Measurements from ENCODE around the gene SLC25A5.
A peak's percentile ranks its signal among the peaks of the same experiment; 100 is the strongest.
"Not testable (repeated sequence)": the region's sequence is repeated elsewhere in the genome, so short reads cannot be mapped to it uniquely, and the experiment has no call there.

SLC25A5 gene

DNA sequence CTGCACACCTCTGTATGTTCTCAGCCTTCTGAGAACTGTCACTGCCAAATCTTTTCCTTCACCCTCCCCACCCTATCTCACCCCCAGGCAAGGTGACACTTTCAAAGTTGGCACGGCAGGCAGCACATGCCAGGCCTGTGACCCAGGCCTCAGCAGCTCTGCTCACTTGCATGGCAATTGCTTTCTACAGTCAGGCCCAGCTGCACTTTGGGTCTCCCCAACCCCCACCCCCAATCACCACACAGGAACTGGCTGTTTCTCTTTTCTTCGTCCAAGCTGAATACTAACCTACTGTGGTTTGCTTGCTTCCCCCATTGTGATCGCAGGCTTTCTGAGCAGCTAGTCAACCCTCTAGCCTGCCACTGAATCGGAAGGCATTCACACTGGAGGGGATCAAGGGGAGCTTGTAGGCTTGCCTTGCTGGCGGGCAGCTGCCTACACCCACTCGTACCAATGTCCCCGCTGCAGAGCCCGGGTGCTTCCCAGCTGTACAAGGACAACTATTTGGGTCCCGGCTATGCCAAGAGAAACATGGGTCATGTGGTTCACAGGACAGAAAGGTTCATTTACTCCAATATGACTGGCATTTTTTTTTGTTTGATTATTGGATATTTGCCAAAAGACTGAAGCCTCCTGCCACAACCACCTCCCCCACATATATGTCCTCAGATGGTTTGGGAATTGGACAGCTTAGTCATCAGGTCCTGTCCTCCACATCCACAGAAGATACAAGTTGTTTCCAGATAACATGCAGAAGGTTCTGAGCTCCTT, 41.0 kb upstream of the SLC25A5 start:
- CTCF ChIA-PET: interaction anchor here (0.6 to 2.5 kb wide), 6 partner anchors 9 to 179 kb away, joined by 3 to 9 read pairs (median 3); partner anchors contain the start of gene SLC25A5
- no peaks in the 10 kb centered on the region for H3K27me3 ChIP-seq (replicated peaks in 2 of 5; ENCODE audit: control insufficient read depth in 4 of 5, insufficient read depth in 5 of 5, low read length in 4 of 5)
- POLR2A ChIA-PET: interaction anchor here (0.6 kb wide), 1 partner anchor 34 kb away, joined by 3 read pairs; no protein-coding TSS in a partner anchor
- peak overlapping the region in 1 of 2 experiments; percentile 55 for H3K27ac ChIP-seq (ENCODE audit: insufficient read depth in 1 of 2, low read depth in 1 of 2, low read length in 2 of 2, poor library complexity in 1 of 2, severe bottlenecking in 2 of 2)
- H3K36me3 ChIP-seq (ENCODE audit: control insufficient read depth in 4 of 4, insufficient read depth in 4 of 4, low read length in 3 of 4): no peaks in the 10 kb centered on the region
- peak overlapping the region in 3 of 7 experiments; percentile 23 to 55 (median 33) for H3K4me3 ChIP-seq (ENCODE audit: control insufficient read depth in 1 of 7, extremely low read depth in 1 of 7, insufficient read depth in 4 of 7, low read depth in 2 of 7, low read length in 6 of 7)
- WGBS (ENCODE audit: insufficient coverage): 38% methylated on average over 4 of the region's 9 CpGs
- DNase-seq: peak; percentile 50 to 88 (median 86)
- no peaks in the 10 kb centered on the region for H3K9me3 ChIP-seq (ENCODE audit: control extremely low read depth in 1 of 5, control insufficient read depth in 4 of 5, insufficient read depth in 2 of 5, low read depth in 1 of 5, low read length in 4 of 5)
- H3K4me1 ChIP-seq (ENCODE audit: control extremely low read depth in 1 of 4, control insufficient read depth in 4 of 4, insufficient read depth in 4 of 4, low read length in 3 of 4): peaks cover 0 to 34% (median 28%) of the 10 kb centered on the region in 4 experiments

DNA sequence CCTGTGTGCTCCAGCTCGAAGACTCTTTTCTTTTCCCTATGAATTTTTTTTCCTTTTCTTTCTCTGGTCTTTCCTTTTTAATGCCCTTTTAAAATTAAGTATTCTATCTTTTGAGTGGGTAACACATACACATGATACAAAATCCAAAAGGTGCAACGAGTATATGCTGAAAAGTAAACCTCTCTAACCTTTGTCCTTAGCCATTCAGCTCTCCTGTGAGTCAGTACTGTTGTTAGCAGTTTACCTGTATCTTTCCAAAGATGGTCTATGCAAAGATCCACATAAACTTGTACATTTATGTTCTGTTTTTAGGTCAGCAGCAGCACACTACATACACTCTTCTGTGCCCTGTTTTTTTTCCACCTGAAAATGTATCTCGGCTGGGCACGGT, 40.5 kb upstream of the SLC25A5 start:
- Histone ChIP-seq H3K4me1 (ENCODE audit: control extremely low read depth in 1 of 4, control insufficient read depth in 4 of 4, insufficient read depth in 4 of 4, low read length in 3 of 4) (peaks cover 0 to 34% (median 28%) of the 10 kb centered on the region in 4 experiments), H3K4me3 (ENCODE audit: control insufficient read depth in 1 of 7, extremely low read depth in 1 of 7, insufficient read depth in 4 of 7, low read depth in 2 of 7, low read length in 6 of 7) (no peak overlapping the region), H3K27ac (ENCODE audit: insufficient read depth in 1 of 2, low read depth in 1 of 2, low read length in 2 of 2, poor library complexity in 1 of 2, severe bottlenecking in 2 of 2) (no peak overlapping the region), H3K9me3 (ENCODE audit: control extremely low read depth in 1 of 5, control insufficient read depth in 4 of 5, insufficient read depth in 2 of 5, low read depth in 1 of 5, low read length in 4 of 5) (no peaks in the 10 kb centered on the region), H3K27me3 (replicated peaks in 2 of 5; ENCODE audit: control insufficient read depth in 4 of 5, insufficient read depth in 5 of 5, low read length in 4 of 5) (no peaks in the 10 kb centered on the region), H3K36me3 (ENCODE audit: control insufficient read depth in 4 of 4, insufficient read depth in 4 of 4, low read length in 3 of 4) (no peaks in the 10 kb centered on the region)
- 33% methylated on average over 1 of the region's 4 CpGs for WGBS (ENCODE audit: insufficient coverage)
- POLR2A ChIA-PET: no interaction called here
- CTCF ChIA-PET: interaction anchor here (0.9 to 2.5 kb wide), 4 partner anchors 9 to 55 kb away, joined by 3 to 9 read pairs (median 4); partner anchors contain the start of gene SLC25A5
- DNase-seq: peak in 1 of 3 donors; percentile 2

DNA sequence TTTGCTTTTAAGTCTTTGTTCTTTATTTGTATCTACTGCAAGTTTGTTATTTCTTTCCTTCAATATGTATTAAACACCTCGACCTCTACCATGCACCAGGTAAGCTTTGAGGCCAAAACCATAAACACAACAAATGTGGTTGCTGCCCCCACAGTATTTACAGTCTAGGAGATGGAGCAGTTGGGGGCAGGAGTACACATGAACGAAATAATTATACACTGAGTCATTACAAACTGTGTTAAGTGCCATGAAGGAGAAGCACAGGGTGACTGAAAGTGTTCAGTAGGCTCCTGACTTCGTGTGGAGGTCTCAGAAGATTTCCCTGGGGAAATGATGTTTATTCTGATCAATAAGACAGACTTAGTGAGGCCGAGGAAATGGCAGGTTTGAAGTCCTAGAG, 38.8 kb upstream of the SLC25A5 start:
- ChIA-PET POLR2A (no interaction called here), CTCF (interaction anchor here (2.9 kb wide), 1 partner anchor 40 kb away, joined by 6 read pairs; no protein-coding TSS in a partner anchor)
- no peak overlapping the region for H3K4me3 ChIP-seq (ENCODE audit: control insufficient read depth in 1 of 7, extremely low read depth in 1 of 7, insufficient read depth in 4 of 7, low read depth in 2 of 7, low read length in 6 of 7)
- H3K9me3 ChIP-seq (ENCODE audit: control extremely low read depth in 1 of 5, control insufficient read depth in 4 of 5, insufficient read depth in 2 of 5, low read depth in 1 of 5, low read length in 4 of 5): no peaks in the 10 kb centered on the region
- peaks cover 0 to 34% (median 28%) of the 10 kb centered on the region in 4 experiments for H3K4me1 ChIP-seq (ENCODE audit: control extremely low read depth in 1 of 4, control insufficient read depth in 4 of 4, insufficient read depth in 4 of 4, low read length in 3 of 4)
- 45% methylated on average over 2 of the region's 4 CpGs for whole genome bisulfite sequencing (ENCODE audit: insufficient coverage)
- DNase-seq: no peak
- H3K36me3 ChIP-seq (ENCODE audit: control insufficient read depth in 4 of 4, insufficient read depth in 4 of 4, low read length in 3 of 4): no peaks in the 10 kb centered on the region
- H3K27ac ChIP-seq (ENCODE audit: insufficient read depth in 1 of 2, low read depth in 1 of 2, low read length in 2 of 2, poor library complexity in 1 of 2, severe bottlenecking in 2 of 2): no peak overlapping the region
- H3K27me3 ChIP-seq (replicated peaks in 2 of 5; ENCODE audit: control insufficient read depth in 4 of 5, insufficient read depth in 5 of 5, low read length in 4 of 5): no peaks in the 10 kb centered on the region

DNA sequence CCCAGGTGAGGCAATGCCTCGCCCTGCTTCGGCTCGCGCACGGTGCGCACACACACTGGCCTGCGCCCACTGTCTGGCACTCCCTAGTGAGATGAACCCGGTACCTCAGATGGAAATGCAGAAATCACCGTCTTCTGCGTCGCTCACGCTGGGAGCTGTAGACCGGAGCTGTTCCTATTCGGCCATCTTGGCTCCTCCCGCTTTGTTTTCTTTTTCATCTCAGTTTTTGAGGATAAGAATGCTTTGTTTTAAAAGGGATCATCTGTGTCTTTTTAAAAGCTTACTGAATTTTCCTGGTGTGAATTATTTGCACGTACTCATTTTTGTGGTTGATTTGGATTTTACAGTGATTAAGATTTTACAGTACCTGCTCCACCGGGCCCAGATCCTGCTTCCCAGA, 26.9 kb upstream of the SLC25A5 start:
- H3K27ac ChIP-seq (ENCODE audit: insufficient read depth in 1 of 2, low read depth in 1 of 2, low read length in 2 of 2, poor library complexity in 1 of 2, severe bottlenecking in 2 of 2); H3K4me1 ChIP-seq (ENCODE audit: control extremely low read depth in 1 of 4, control insufficient read depth in 4 of 4, insufficient read depth in 4 of 4, low read length in 3 of 4); H3K4me3 ChIP-seq (ENCODE audit: control insufficient read depth in 1 of 7, extremely low read depth in 1 of 7, insufficient read depth in 4 of 7, low read depth in 2 of 7, low read length in 6 of 7); POLR2A ChIA-PET; H3K27me3 ChIP-seq (replicated peaks in 2 of 5; ENCODE audit: control insufficient read depth in 4 of 5, insufficient read depth in 5 of 5, low read length in 4 of 5); DNase-seq; CTCF ChIA-PET; H3K9me3 ChIP-seq (ENCODE audit: control extremely low read depth in 1 of 5, control insufficient read depth in 4 of 5, insufficient read depth in 2 of 5, low read depth in 1 of 5, low read length in 4 of 5); H3K36me3 ChIP-seq (ENCODE audit: control insufficient read depth in 4 of 4, insufficient read depth in 4 of 4, low read length in 3 of 4): not testable (repeated sequence)
- WGBS (ENCODE audit: insufficient coverage): 100% methylated on average over 2 of the region's 17 CpGs

DNA sequence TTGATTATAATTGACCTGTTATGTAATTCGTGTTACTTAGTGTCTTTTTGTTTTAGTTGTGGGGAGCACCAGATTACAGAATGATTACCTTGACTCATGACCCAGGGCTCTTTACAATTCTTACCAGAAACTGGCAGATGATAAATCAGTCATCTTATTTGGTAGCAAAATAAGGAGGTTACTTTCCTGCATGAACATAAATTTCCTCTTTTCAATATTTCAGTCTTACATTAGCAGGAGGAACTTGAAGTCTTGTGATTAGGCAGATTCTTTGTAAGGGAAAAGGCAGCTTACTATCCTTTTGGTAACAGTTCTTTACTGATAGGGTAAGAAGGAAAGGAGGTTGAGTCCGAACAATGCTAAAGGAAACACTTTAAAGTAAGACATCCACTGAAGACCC, 26.0 kb upstream of the SLC25A5 start:
- POLR2A ChIA-PET: no interaction called here
- Histone ChIP-seq H3K9me3 (ENCODE audit: control extremely low read depth in 1 of 5, control insufficient read depth in 4 of 5, insufficient read depth in 2 of 5, low read depth in 1 of 5, low read length in 4 of 5) (no peaks in the 10 kb centered on the region), H3K27me3 (replicated peaks in 2 of 5; ENCODE audit: control insufficient read depth in 4 of 5, insufficient read depth in 5 of 5, low read length in 4 of 5) (no peaks in the 10 kb centered on the region), H3K36me3 (ENCODE audit: control insufficient read depth in 4 of 4, insufficient read depth in 4 of 4, low read length in 3 of 4) (no peaks in the 10 kb centered on the region), H3K4me1 (ENCODE audit: control extremely low read depth in 1 of 4, control insufficient read depth in 4 of 4, insufficient read depth in 4 of 4, low read length in 3 of 4) (no peaks in the 10 kb centered on the region), H3K4me3 (ENCODE audit: control insufficient read depth in 1 of 7, extremely low read depth in 1 of 7, insufficient read depth in 4 of 7, low read depth in 2 of 7, low read length in 6 of 7) (no peak overlapping the region), H3K27ac (ENCODE audit: insufficient read depth in 1 of 2, low read depth in 1 of 2, low read length in 2 of 2, poor library complexity in 1 of 2, severe bottlenecking in 2 of 2) (no peak overlapping the region)
- no CpG with 5 or more reads among the region's 2 CpGs for WGBS (ENCODE audit: insufficient coverage)
- CTCF ChIA-PET: no interaction called here
- peak in 2 of 3 donors; percentile 14 to 23 for DNase-seq

DNA sequence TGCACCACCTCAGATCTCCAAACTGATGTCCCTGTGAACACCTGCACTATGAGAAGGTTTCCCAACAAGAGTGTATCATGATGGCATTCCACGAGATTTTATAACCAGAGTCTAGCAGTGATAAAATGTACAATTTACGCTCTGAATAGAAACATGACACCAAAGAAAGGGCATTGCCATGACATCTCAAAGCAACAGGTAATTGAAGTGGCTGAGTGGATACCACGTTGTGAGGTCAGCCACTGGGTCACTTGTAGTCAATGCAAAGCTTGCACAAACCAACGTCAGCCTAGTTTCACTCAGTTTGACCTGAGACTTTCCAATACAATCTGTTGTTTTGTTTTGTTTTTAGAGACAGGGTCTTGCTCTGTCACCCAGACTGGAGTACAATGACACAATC, 15.0 kb upstream of the SLC25A5 start:
- Histone ChIP-seq H3K27ac (ENCODE audit: insufficient read depth in 1 of 2, low read depth in 1 of 2, low read length in 2 of 2, poor library complexity in 1 of 2, severe bottlenecking in 2 of 2) (no peak overlapping the region), H3K4me3 (ENCODE audit: control insufficient read depth in 1 of 7, extremely low read depth in 1 of 7, insufficient read depth in 4 of 7, low read depth in 2 of 7, low read length in 6 of 7) (no peak overlapping the region), H3K9me3 (ENCODE audit: control extremely low read depth in 1 of 5, control insufficient read depth in 4 of 5, insufficient read depth in 2 of 5, low read depth in 1 of 5, low read length in 4 of 5) (no peaks in the 10 kb centered on the region), H3K4me1 (ENCODE audit: control extremely low read depth in 1 of 4, control insufficient read depth in 4 of 4, insufficient read depth in 4 of 4, low read length in 3 of 4) (no peaks in the 10 kb centered on the region), H3K36me3 (ENCODE audit: control insufficient read depth in 4 of 4, insufficient read depth in 4 of 4, low read length in 3 of 4) (peaks cover 0 to 12% (median 6%) of the 10 kb centered on the region in 4 experiments), H3K27me3 (replicated peaks in 2 of 5; ENCODE audit: control insufficient read depth in 4 of 5, insufficient read depth in 5 of 5, low read length in 4 of 5) (peaks cover 0 to 2% (median 0%) of the 10 kb centered on the region in 5 experiments)
- no peak for DNase-seq
- CTCF ChIA-PET: no interaction called here
- POLR2A ChIA-PET: no interaction called here
- WGBS (ENCODE audit: insufficient coverage): 78% methylated on average over 2 of the region's 4 CpGs

DNA sequence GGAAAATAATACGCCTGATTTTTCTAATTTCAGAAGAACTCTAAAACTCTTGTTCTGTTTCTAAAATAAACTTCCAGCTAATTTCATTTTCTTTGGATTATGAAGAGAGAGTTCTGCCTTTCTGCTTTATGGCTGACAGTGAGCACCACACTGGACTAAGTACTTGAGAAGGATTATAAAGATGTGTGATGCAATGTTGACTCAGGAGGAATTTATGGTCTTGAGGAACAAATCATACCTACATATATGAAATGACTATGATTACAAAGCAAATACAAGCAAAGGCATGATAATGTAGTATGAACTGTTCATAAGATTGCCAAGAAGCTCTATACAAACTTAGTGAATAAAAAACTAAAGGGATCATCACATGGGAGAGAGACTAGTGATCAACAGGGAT, 13.0 kb upstream of the SLC25A5 start:
- no peak overlapping the region for H3K4me3 ChIP-seq (ENCODE audit: control insufficient read depth in 1 of 7, extremely low read depth in 1 of 7, insufficient read depth in 4 of 7, low read depth in 2 of 7, low read length in 6 of 7)
- CTCF ChIA-PET: no interaction called here
- no peak overlapping the region for H3K27ac ChIP-seq (ENCODE audit: insufficient read depth in 1 of 2, low read depth in 1 of 2, low read length in 2 of 2, poor library complexity in 1 of 2, severe bottlenecking in 2 of 2)
- POLR2A ChIA-PET: no interaction called here
- no peaks in the 10 kb centered on the region for H3K4me1 ChIP-seq (ENCODE audit: control extremely low read depth in 1 of 4, control insufficient read depth in 4 of 4, insufficient read depth in 4 of 4, low read length in 3 of 4)
- WGBS (ENCODE audit: insufficient coverage): no CpG with 5 or more reads among the region's 1 CpG
- H3K36me3 ChIP-seq (ENCODE audit: control insufficient read depth in 4 of 4, insufficient read depth in 4 of 4, low read length in 3 of 4): peaks cover 0 to 12% (median 6%) of the 10 kb centered on the region in 4 experiments
- DNase-seq: no peak
- peaks cover 0 to 2% (median 0%) of the 10 kb centered on the region in 5 experiments for H3K27me3 ChIP-seq (replicated peaks in 2 of 5; ENCODE audit: control insufficient read depth in 4 of 5, insufficient read depth in 5 of 5, low read length in 4 of 5)
- H3K9me3 ChIP-seq (ENCODE audit: control extremely low read depth in 1 of 5, control insufficient read depth in 4 of 5, insufficient read depth in 2 of 5, low read depth in 1 of 5, low read length in 4 of 5): no peaks in the 10 kb centered on the region
